Stimulated activated CD8-positive, alpha-beta memory T cell treated with anti-CD3 and anti-CD28 coated beads, Interleukin-15, amount 100 ng/mL, for 1 hour (primary cell): ENCODE data around the gene IRGC.

ENCODE experiments used
- DNase-seq: peaks from one replicate; pipeline ENCODE4 v3.0.0-alpha.2; 2020; ENCODE audit warnings: low read depth

Gene IRGC

GRCh38 chr19:43691755-43692154, 24.1 kb upstream of the IRGC start:
- no peak for DNase-seq

DNA sequence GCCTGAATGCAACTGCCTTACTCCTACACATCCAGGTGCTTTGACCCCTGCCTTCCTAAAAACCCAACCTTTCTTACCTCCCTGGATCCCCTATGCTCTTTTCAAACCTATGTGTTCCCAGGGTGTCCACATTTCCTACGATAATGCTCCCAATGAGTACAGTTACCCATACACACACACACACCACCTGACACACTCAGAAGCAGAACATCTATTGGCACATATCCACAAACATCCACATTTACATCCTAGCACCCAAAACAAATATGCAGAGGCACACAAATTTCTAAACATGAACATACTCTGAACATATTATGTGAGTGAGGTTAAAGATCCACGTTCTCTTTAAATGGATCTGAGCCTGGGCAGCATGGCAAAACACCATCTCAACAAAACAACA, 23.5 kb upstream of the IRGC start:
- no peak for DNase-seq

- DNase-seq: no peak
Observed at GRCh38 chr19:43692877-43693276, 23.0 kb upstream of the IRGC start.

- DNase-seq: no peak
Observed at GRCh38 chr19:43694553-43694952, 21.3 kb upstream of the IRGC start.

GRCh38 chr19:43695985-43696704, 19.7 kb upstream of the IRGC start:
- DNase-seq: no peak

- DNase-seq: no peak
Observed at GRCh38 chr19:43697295-43697694, 18.6 kb upstream of the IRGC start.

GRCh38 chr19:43699506-43700394, 16.1 kb upstream of the IRGC start:
- DNase-seq: no peak

DNA sequence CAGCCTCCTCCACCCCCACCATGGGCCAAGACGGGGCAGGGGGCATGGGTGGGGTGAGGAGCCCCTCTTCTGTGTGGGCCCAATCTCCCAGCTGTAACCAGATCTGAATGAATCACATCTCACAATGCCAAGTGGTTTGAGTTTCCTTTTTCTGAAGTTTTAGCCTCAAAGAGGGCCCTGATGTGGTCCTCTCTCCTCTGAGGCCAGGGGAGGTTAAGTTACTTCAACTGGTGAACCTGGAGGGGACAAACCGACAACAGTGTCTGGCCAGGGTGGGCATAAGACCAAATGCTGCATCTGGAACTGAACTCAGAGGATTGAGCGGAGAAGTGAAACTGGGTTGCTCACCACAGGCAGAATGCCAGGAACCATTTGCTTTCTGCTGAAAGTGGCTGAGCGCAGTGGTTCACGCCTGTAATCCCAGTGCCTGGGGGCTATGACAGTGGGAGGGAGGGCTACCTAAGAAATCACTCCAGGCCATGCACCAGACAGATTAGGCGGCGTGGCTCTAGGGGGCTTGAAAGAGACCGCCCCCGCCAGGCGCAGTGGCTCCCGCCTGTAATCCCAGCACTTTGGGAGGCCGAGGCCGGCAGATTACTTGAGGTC, 15.4 kb upstream of the IRGC start:
- DNase-seq: no peak

- no peak for DNase-seq
Observed at GRCh38 chr19:43704002-43704705, 11.7 kb upstream of the IRGC start.

DNA sequence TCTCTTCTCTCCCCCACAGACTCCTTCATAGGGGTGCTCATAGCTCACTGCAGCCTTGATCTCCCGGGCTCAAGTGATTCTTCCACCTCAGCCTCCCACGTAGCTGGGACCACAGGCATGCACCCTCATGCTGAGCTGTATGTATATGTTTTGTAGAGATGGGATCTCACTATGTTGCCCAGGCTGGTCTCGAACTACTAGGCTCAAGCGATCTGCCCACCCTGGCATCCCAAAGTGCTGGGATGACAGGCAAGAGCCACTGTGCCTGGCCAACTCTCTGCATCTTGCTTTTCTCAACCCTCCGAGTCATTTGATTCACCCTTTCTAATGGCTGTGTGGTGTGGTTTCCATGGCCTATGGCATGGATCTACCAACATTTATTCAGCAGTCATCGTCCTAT, 10.1 kb upstream of the IRGC start:
- no peak for DNase-seq

GRCh38 chr19:43707158-43707712, 8.6 kb upstream of the IRGC start:
- DNase-seq: no peak

DNA sequence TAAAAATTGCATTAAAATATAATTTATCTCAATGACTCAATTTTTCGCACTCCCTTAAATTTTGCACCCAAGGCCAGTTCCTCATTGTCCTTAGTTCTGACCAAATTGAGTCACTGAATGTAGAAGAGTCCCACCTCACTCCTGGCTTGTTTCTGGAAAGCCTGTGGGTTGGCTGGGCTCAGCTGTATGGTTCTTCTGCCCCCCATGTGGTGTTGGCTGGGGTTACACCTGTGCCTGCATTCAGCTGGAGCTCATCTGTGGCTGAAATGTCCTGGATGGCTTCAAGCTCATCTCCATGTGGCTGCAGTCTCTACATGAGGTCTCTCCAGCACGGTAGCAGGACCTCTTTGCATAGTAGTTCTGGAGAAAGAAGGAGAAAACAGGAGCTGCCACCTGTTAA, 7.2 kb upstream of the IRGC start:
- no peak for DNase-seq

- DNase-seq: no peak
Observed at GRCh38 chr19:43711751-43712355, 4.0 kb upstream of the IRGC start.

DNA sequence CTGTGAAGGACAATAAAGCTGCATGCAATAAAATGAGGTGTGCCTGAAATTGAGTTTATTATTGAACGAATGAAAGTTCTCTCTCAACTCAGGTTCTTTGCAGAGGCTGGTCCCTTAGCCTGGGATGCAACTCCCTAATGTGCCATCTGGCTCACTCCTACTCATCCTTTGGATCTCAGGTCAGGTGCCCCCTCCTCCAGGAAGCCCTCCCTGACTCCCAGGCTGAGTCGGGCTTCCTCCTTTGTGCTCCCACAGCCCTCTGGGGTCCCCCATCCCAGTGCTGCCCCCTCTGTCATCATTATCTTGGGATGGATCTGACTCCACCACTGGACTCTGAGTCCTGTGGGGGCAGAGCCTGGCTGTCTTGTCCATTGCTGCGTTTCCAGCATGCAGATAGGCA, 2.7 kb upstream of the IRGC start:
- DNase-seq: no peak

DNA sequence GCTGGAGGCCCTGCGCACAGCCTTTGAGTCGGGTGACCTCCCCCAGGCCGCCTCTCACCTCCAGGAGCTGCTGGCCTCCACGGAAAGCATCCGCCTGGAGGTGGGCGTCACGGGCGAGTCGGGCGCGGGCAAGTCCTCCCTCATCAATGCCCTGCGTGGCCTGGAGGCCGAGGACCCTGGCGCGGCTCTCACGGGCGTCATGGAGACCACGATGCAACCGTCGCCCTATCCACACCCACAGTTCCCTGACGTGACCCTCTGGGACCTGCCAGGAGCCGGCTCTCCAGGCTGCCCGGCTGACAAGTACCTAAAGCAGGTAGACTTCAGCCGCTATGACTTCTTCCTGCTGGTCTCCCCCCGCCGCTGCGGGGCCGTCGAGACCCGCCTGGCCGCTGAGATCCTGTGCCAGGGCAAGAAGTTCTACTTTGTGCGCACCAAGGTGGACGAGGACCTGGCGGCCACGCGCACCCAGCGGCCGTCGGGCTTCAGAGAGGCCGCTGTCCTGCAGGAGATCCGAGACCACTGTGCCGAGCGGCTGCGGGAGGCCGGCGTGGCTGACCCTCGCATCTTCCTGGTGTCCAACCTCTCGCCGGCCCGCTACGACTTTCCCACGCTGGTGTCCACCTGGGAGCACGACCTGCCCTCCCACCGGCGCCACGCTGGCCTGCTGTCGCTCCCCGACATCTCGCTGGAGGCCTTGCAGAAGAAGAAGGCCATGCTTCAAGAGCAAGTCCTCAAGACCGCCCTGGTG, 2.9 kb downstream of the IRGC start:
- DNase-seq: no peak

- DNase-seq: no peak
Observed at GRCh38 chr19:43719378-43719868, 3.5 kb downstream of the IRGC start.

GRCh38 chr19:43719918-43720317, 4.0 kb downstream of the IRGC start:
- no peak for DNase-seq

- no peak for DNase-seq
Observed at GRCh38 chr19:43720936-43721335, 5.1 kb downstream of the IRGC start.

GRCh38 chr19:43721469-43722048, 5.7 kb downstream of the IRGC start:
- DNase-seq: no peak

GRCh38 chr19:43723588-43723987, 7.7 kb downstream of the IRGC start:
- no peak for DNase-seq
